SK-N-SH (cell line): ENCODE measurements around the gene VPS13C.

ENCODE experiments used
- CHD2 ChIP-seq: fragments of 150-350 bp; IDR thresholded peaks from 2 replicates; pipeline ENCODE4 v1.6.1; 2018; ENCODE audit warnings: low read length; ENCODE audit not compliant: partially characterized antibody
- EP300 ChIP-seq, 2 experiments: IDR thresholded peaks; 2 replicates each; pipeline versions ENCODE4 v1.4.0 to v1.6.1; 2012; ENCODE audit warnings: borderline replicate concordance in 1 of 2, low read depth in 1 of 2, low read length in 1 of 2
- FOXJ3 ChIP-seq: sonication (generic); formaldehyde crosslinking; IDR thresholded peaks from 2 replicates; pipeline ENCODE4 v1.5.1; 2020; ENCODE audit warnings: mild to moderate bottlenecking, missing genetic modification reagents
- FOXM1 ChIP-seq: IDR thresholded peaks from 2 replicates; pipeline ENCODE4 v1.4.0; 2012; ENCODE audit warnings: low read depth, mild to moderate bottlenecking
- IRF3 ChIP-seq: fragments of 150-350 bp; IDR thresholded peaks from 2 replicates; pipeline ENCODE4 v1.6.1; 2016; ENCODE audit warnings: mild to moderate bottlenecking, low read depth, low read length
- MAX ChIP-seq: IDR thresholded peaks from 2 replicates; pipeline ENCODE4 v1.4.0; 2012; ENCODE audit warnings: low read depth
- MXI1 ChIP-seq: IDR thresholded peaks from 2 replicates; pipeline ENCODE4 v1.6.1; 2012; ENCODE audit warnings: mild to moderate bottlenecking, low read depth, low read length, improper control_type of control experiment
- RFX5 ChIP-seq: IDR thresholded peaks from 2 replicates; pipeline ENCODE4 v1.6.1; 2012; ENCODE audit warnings: mild to moderate bottlenecking, improper control_type of control experiment, low read length
- SIN3A ChIP-seq: IDR thresholded peaks from 2 replicates; pipeline ENCODE4 v1.6.1; 2012; ENCODE audit warnings: low read depth, mild to moderate bottlenecking, low read length, moderate library complexity, borderline replicate concordance
- SMC3 ChIP-seq: IDR thresholded peaks from 2 replicates; pipeline ENCODE4 v1.6.1; 2012; ENCODE audit warnings: low read depth, low read length, improper control_type of control experiment
- TCF12 ChIP-seq: IDR thresholded peaks from 2 replicates; pipeline ENCODE4 v1.4.0; 2012
- YY1 ChIP-seq: IDR thresholded peaks from 2 replicates; pipeline ENCODE4 v1.4.0; 2012; ENCODE audit warnings: low read depth, mild to moderate bottlenecking
- TF ChIP-seq, protein P1 (sequence below): fragments of 200-600 bp; sonication (generic); IDR thresholded peaks from 2 replicates; pipeline ENCODE4 v1.6.1; 2017; ENCODE audit warnings: antibody characterized with exemption, mild to moderate bottlenecking, moderate library complexity
- TF ChIP-seq, protein P2 (sequence below): fragments of 150-350 bp; IDR thresholded peaks from 2 replicates; pipeline ENCODE4 v1.6.1; 2017; ENCODE audit warnings: antibody characterized with exemption, low read length, low read depth, borderline replicate concordance

- TF ChIP-seq, protein P1, sequence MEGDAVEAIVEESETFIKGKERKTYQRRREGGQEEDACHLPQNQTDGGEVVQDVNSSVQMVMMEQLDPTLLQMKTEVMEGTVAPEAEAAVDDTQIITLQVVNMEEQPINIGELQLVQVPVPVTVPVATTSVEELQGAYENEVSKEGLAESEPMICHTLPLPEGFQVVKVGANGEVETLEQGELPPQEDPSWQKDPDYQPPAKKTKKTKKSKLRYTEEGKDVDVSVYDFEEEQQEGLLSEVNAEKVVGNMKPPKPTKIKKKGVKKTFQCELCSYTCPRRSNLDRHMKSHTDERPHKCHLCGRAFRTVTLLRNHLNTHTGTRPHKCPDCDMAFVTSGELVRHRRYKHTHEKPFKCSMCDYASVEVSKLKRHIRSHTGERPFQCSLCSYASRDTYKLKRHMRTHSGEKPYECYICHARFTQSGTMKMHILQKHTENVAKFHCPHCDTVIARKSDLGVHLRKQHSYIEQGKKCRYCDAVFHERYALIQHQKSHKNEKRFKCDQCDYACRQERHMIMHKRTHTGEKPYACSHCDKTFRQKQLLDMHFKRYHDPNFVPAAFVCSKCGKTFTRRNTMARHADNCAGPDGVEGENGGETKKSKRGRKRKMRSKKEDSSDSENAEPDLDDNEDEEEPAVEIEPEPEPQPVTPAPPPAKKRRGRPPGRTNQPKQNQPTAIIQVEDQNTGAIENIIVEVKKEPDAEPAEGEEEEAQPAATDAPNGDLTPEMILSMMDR, result no peak
- TF ChIP-seq MAX (no peak), MXI1 (no peak), SMC3 (no peak), YY1 (no peak), FOXJ3 (CRISPR knock-in tag) (no peak), CHD2 (no peak), SIN3A (no peak), EP300 (IDR thresholded peaks at IDR 0.05; ENCODE audit: borderline replicate concordance in 1 of 2, low read depth in 1 of 2, low read length in 1 of 2) (no peak), TCF12 (no peak), FOXM1 (no peak), IRF3 (no peak), RFX5 (no peak)
- TF ChIP-seq, protein P2, sequence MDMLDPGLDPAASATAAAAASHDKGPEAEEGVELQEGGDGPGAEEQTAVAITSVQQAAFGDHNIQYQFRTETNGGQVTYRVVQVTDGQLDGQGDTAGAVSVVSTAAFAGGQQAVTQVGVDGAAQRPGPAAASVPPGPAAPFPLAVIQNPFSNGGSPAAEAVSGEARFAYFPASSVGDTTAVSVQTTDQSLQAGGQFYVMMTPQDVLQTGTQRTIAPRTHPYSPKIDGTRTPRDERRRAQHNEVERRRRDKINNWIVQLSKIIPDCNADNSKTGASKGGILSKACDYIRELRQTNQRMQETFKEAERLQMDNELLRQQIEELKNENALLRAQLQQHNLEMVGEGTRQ, result no peak
Observed at GRCh38 chr15:61929452-61929851, 130.8 kb downstream of the VPS13C start.
